UCSD-AML1 (cell line): Measurements from ENCODE around the gene ZSCAN22.
A peak's percentile ranks its signal among the peaks of the same experiment; 100 is the strongest.
"Not testable (repeated sequence)": the region's sequence is repeated elsewhere in the genome, so short reads cannot be mapped to it uniquely, and the experiment has no call there.

Source experiments
- DNase-seq: peaks from one replicate; lab custom pipeline; 2025; ENCODE audit not compliant: unreplicated experiment; lab: John Stamatoyannopoulos, UW

Gene ZSCAN22

DNA sequence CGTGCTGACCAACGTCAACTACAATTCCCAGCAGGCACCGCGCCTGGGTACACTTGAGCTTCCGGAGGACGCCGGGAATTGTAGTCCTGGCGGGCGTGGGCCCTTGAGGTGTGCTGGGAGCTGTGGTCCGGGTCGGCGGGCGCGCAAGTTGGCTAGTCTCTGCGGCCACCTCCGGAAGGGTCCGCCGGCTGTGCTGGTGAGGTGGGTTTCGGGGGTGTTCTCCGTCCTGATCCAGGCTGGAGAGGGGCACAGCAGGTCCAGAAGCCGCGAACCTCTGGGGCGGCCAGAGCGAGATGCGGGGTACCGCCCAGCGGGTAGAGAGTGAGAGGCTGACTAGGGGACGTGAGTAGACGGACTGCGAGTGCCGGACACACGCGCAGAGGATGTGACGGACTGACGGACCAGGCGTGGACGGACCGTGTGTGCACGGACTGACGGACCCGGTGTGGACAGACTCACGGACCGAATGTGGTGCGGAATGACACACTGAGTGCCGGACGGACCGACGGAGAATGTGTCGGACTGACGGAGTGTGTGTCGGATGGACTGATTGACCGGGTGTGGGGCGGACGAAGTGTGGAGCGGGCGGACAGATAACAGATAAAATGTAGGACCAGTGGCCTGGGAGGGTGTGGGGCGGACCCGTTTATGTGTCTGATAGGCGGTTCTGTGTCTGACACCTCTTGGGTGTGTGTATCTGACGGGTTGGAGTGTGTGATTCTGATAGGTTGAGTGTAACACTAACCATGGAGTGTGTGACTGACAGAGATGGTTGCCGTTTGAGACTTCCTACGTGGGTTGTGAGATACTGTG lies at the start of gene ZSCAN22:
Gene ZSCAN22 (plus strand): TSS at position 81 of the 813 bp plus-strand sequence. CDS start 7,809 bp downstream, outside the sequence.
- DNase-seq, result peak; percentile 93

DNA sequence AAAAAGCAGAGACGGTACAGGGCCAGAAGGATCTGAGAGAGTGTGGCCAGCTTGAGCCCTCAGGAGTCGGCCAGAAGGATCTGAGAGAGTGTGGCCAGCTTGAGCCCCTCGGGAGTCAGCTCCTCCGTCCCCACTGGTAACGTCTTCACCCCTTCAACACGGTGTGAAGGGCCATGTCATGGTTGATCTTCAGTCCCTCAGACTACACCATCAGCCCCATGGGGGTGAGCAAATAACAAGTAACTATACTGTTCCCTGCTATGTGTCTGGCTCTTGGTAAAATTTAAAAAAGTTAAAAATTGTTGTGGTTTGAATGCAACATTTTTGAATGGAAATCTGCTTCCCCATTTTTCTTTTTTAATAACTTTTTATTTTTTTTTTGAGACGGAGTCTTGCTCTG lies 49.6 kb upstream of the ZSCAN22 start:
- DNase-seq, result no peak

DNA sequence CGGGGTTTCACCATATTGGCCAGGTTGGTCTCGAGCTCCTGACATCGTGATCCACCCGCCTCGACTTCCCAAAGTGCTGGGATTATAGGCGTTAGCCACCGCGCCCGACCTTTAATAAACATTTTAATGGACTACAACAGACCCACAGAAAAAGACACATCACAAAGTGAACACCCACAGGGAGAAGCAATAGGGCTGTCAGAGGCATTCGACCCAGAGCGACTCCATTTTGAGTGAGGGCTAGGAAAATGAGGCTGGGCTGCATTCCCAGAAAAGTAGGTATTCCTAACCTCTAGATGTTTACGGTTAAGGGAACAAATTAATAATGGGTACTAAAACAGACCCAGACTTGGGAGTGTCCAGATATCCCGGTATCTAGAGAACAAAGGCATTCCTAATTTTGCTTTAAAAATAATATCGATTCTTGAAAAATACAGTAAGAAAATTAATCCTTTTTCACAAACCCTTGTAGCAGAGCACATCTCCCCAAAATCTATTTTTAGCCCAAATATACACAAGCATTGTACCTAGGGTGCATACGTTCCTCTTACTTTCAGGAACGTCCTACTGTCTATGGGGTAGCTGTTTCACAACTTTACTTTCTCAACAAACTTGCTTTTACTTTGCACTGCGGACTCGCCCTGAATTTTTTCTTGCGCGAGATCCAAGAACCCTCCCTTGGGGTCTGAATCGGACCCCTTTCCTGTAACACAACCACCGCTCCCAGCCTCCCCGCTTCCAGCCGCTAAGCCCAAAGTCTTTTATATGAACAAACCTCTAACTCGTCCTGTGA lies 48.9 kb upstream of the ZSCAN22 start:
- no peak for DNase-seq

DNA sequence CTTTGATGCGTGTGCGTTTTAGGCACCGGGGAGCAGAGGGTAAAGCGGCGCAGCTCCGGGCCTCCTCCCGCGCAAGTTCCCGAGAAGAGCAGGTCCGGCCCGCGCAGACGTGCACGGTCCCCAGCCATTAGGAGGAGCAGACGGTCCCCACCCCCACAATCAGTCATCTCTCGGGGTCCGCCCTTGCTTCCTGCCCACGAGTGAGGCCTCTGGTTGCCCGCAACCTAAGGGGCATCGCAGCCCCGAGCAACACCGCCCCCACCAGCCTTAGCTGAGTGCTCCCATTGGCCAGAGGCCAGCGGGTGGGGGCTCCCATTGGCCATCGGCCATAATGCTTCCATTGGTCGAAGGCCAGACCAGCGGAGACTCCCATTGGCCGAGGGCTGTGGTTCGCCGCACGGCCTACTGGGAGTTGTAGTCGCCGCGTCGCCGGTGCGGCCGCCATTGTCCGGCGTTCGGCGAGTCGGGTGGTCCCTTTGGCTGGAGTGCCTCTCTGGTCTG lies 48.2 kb upstream of the ZSCAN22 start, which contains the start of gene ZNF8:
Gene ZNF8 (plus strand): TSS at position 415 of the 501 bp plus-strand sequence. CDS start 127 bp downstream, outside the sequence.
- DNase-seq, result peak; percentile 98

DNA sequence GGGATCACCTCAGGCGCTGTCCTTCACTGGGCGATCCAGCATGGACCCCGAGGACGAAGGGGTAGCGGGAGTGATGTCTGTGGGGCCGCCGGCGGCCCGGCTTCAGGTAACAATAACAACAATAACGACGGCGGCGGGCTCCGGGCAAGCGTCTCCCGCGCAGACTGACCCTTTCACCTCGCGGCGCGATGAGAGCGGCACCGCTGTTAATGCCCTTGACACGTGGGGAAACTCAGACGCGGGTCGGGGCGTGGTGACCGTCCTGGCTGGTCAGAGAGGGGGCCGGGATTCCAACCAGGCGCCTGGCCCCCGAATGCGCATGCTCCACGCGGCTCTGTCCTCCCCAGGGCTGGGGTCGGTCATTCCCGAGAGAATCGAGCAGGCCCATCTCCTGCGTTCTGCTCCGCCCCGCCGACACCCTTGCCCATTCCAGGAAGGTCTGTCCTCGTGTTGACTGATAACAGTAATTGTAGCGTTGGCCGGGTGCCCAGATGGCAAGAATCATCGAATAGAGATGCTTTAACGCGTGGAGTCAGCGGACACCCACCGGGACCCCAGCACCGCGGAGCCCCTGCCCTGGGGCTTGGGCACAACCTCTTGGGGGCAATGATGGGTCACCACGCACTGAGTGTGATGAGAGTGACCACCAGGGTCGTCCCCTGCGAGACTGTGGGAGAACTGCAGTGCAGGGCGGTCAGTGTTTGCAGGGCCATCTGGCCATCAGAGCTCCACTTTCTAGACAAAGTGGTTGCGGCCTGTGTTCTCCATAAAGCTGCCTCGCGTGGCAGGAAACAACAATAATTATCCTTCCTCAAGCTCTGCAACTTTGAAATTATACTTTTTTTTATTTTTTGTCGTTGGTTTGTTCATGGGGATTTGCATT lies 47.5 kb upstream of the ZSCAN22 start:
- peak; percentile 67 for DNase-seq

DNA sequence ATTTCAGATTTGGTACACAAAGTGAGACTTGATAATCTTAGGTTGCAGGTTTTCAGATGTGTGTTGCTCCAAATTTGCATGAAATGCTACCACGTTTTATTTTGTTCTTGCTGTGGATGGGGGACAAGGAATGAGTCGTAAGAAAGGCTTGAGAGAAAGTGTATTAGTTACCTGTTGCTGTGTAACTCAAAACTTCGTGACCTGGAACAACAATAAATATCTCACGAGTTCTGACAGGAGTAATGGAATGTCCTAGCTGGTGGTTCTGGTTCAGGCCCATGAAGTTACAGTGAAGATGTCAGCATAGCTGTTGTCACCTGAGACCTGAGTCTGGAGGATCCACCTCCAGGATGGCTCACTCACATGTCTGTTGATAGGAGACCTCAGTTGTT lies 46.9 kb upstream of the ZSCAN22 start:
- no peak for DNase-seq

DNA sequence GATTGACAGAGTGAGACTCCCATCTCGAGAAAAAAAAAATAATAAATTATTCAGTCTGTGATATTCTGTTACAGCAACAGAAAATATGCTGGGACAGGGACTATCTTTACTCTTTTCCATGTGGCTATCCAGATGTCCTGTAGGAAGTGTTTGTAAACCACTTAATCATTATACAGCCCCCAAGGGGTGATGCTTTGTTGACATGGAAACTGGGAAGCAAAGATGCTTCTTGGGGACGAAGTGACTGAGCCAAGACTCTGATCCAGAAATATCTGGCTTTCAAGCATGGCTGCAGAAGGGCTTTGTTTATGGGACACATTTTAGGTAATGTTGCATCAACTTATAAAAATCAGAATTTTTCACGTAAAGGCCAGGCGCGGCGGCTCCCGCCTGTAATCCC lies 42.6 kb upstream of the ZSCAN22 start:
- DNase-seq, result no peak

DNA sequence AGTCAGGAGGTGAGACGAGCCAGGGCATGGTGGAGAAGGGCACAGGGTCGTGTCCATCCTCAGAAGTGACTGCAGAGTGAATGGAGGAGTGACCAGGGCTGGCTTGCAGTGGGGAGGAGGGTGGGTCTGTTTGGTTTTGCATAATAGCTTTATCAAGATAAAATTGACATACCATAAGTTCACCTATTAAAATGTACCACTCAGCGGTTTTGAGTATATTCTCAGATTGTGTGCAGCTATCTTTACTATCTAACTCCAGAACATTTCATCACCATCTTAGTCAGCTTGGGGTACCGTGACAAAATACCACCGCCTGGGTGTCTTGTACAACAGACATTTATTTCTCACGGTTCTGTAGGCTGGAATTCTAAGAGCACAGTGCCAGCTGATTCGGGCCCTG lies 34.9 kb upstream of the ZSCAN22 start:
- no peak for DNase-seq

DNA sequence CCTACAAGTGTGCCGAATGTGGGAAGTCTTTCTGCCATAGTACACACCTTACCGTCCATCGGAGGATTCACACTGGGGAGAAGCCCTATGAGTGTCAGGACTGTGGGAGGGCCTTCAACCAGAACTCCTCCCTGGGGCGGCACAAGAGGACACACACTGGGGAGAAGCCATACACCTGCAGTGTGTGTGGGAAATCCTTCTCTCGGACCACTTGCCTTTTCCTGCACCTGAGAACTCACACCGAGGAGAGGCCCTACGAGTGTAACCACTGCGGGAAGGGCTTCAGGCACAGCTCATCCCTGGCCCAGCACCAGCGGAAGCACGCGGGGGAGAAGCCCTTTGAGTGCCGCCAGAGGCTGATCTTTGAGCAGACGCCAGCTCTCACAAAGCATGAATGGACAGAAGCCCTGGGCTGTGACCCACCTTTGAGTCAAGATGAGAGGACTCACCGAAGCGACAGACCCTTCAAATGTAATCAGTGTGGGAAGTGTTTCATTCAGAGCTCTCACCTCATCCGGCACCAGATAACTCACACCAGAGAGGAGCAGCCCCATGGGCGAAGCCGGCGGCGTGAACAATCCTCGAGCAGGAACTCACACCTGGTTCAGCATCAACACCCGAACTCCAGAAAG lies 31.9 kb upstream of the ZSCAN22 start:
- no peak for DNase-seq

DNA sequence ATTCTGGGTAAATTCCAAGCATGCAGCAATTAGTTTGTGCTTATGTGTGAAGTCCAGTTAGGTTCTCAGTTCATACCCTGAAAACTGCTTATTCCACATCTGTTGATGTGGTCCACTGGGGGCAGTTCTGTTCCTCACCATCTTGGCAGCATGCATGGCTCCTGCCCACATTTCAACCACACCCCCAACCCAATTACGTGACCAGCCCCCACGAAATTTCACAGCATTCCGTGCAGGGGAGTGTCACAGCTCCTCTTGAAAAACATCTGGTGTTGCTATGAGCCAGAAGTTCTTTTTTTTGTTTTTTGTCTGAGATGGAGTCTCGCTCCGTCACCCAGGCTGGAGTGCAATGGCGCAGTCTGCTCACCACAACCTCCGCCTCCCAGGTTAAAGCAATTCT lies 30.7 kb upstream of the ZSCAN22 start:
- no peak for DNase-seq

DNA sequence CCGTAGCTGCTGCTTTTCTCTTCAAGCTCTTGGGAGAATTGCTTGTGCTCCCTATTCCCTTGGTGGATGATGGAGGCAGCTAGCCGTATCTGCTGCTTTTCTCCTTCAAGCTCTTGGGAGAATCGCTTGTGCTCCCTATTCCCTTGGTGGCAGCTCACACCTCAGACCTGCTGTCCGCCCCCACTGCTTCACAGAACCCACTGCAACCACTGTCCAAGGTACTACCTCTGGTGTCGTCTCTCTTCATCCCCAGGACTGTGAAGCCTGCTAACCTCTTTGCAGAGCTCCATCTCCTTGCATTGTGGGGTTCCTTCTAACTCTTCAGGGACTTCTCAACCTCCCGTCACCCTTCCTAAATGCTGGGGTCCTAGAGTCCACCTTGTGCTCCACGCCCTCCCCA lies 26.2 kb upstream of the ZSCAN22 start:
- DNase-seq, result no peak

DNA sequence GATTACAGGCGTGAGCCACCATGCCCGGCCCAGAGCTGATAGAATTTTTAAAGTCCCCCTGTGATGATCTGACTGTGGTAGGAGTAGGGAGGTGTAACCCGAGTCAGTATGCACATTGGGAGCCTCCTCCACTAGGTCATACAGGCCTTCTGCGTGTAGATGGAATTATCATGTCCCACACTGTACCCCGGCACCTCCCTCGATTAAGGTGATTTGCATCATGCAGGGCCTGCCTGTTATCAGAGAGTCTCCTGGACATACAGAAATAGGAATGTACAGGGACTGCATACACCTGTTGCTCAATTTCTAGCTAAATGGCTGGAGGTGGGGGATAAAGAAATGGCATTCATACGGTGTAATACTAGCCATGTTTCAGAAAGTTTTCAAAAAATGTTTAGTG lies 22.5 kb upstream of the ZSCAN22 start:
- no peak for DNase-seq

DNA sequence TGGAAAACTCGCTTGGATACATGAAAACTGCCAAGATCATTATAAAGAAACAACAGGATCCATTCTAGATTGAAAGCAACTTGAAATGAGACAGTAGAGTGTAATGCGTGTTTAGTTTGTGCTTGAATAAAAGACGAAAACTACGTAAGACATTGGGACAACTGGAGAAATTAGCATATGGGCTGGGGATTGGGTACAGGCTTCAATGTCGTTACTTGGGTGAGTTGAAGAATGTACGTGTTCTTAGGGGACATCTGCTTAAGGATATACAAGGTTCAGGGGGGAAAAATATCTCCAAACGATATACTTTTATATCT lies 22.1 kb upstream of the ZSCAN22 start:
- DNase-seq, result no peak

DNA sequence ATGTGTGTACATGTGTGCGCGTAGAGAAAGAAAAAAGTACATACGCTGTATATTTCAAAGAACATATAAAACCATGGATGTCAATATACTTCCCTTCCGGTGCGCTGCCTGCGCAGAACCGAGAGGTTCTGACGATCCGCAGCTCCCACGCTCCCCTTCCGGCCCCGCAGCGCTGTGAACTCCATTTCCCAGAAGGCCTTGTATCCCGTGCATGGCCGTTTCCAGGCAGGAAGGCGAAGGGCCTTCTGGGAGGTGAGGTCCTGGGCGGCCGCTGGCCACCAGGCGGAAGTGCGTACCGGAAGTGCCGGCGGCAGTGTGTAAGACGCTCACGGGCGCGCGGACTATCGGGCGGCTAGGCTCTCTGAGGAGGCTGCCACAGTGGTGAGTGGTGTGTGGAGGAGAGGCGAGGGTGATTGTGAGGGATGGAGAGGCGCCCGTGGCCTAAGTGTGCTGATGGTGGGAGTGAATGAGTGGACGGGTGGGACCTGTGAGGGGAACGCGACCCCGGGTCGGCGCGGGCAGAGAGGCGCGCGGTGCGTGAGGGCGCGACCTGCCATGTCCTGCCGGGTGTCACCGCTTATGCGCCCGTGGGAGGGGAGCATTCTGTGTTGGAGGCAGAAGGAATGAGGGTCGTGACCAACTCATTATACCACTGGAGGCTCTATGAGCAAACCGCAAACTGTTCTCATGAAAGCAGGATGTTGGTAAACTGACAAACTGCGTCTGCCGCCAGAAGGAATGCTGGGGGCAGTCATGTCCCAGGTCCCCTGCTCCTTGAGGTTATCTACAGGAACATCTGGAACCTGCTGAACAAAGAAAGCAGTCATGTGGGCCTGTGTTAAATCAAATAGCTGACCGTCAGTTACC lies 21.5 kb upstream of the ZSCAN22 start, which contains the start of gene ERVK3-1:
Gene ERVK3-1 (plus strand): TSS at position 313 of the 867 bp plus-strand sequence. CDS start 6,792 bp downstream, outside the sequence.
- DNase-seq, result peak; percentile 96

DNA sequence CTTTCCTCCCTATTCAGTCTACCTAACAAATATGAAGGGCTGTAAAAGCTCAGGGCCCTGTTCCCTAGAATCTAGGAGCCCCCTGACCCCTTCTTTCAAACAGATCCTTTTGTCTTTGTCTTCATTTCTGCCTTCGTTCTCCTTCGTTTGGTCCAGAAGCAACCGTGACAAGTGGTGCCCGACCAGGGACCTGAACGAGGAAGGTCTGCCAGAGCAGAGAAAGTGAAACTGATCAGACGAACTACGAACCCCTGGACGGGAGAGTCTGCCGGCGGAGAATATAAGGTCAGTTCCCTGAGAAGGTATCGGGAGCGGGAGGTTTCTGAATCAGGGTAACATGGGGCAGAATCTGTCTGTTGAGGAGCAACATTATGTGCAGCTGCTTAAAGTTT lies 20.9 kb upstream of the ZSCAN22 start:
- no peak for DNase-seq

DNA sequence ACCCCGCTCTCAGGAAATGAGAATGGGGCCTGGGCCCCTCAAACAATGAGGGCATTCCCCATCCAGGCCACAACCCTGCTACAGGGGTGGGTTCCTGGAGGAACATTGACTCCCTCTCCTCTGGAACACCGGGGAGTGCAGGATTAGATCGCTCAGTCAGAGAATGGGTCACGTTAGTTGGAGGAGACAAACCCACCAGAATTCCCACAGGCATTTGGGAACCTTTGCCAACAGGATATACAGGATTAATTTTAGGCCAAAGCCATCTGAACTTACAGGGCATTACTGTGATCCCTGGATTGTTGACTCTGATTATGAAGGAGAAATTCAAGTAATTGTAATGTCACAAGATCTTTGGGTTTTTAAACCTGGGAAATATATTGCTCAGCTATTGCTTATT lies 19.1 kb upstream of the ZSCAN22 start:
- DNase-seq, result no peak

DNA sequence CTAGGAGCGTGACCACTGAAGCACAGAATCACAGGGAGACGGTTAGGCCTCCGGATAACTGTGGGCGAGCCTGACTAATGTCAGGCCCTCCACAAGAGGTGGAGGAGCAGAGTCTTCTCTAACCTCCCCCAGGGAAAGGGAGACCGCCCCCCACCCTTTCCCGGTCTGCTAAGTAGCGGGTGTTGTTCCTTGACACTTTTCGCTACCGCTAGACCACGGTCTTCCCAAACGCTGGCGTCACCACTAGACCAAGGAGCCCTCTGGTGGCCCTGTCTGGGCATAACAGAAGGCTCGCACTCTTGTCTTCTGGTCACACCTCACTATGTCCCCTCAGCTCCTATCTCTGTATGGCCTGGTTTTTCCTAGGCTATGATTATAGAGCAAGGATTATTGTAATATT lies 16.1 kb upstream of the ZSCAN22 start:
- not testable (repeated sequence) for DNase-seq

DNA sequence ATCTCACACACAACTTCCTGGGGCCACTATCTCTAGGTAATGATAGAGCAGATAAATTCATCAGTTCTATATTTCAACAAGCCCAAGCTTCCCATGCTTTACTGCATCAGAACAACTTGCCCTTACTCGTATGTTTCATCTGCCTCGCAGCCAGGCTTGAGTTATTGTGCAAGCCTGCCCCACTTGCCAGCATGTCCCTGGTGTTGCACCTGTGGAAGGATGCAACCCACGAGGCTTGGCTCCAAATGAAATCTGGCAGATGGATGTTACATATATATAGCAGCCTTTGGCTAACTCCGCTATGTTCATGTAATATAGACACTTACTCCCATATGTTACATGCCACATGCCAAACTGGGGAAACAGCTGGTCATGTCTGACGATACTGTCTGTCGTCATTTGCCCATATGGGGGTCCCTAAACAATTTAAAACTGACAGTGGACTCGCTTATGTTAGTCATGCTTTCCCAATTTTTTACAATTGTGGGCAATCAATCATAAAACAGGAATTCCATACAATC lies 15.4 kb upstream of the ZSCAN22 start:
- no peak for DNase-seq

DNA sequence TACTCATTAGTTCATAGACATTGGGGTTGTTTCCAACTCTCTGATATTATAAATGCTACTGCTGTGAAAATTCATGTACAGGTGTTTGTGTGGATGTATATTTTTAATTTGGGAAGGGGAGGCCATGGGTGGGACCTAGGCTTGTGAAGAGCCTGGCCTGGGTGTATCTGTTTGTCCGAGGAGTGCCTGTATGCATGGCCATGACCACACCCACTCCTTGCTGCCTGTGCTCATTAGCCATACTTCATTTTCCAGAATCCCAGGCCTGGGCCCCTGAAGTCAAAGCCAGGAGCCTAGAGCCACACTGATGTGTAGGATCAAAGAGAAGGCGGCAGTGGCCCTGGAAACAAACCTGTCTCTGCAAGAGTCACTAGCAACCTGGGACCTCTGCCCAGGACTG lies 11.2 kb upstream of the ZSCAN22 start:
- DNase-seq, result no peak
